Limb (tissue), 2 donors: ENCODE results near the gene PRKCA.

Experiments used
- DNase-seq, 2 donors: peaks; one replicate each; pipeline ENCODE4 v3.0.0-alpha.2; 2016; ENCODE audit errors: extremely low spot score in 2 of 2

PRKCA gene

GRCh38 chr17:66541461-66542128, 239.2 kb downstream of the PRKCA start:
- no peak for DNase-seq

DNA sequence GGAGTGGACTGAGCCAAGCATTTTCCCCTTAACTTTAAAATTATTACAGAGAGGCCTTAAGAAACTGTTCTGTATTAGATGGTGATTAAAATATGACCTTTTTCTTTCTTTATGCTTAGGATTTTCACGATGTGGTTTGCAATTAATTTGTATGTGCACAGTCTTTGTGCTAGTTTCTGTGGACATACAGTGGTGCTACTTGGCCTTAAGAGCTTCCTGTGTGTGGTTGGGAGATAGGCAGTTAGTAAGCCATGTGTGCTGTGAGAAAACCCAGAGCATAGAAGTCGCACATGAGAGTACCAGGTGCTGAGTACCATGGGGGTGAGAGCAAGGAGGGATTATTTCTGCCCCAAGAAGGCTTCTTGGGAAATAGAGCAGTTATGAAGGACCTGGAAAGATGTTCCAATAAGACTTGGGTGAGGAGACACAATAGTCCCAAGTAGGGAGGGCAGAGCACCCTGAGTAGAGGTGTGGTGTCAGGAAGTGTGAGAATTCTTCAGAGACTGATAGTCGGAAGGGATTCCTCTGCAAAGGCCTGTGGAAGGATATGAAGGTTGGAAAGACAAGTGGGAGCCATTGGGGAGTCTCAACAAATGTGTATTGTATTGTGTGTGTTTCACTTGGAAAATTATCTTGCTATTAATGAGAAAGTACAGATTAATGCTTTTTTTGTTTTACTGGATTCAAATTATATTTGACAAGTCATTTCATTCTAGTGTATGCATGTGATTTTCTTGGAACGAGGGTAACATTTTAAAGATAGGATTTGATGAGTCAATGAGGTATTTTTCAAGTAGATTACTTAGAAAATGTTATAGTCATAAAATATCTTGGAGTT, 239.9 kb downstream of the PRKCA start:
- no peak for DNase-seq

GRCh38 chr17:66542967-66543520, 240.6 kb downstream of the PRKCA start:
- DNase-seq = no peak

DNA sequence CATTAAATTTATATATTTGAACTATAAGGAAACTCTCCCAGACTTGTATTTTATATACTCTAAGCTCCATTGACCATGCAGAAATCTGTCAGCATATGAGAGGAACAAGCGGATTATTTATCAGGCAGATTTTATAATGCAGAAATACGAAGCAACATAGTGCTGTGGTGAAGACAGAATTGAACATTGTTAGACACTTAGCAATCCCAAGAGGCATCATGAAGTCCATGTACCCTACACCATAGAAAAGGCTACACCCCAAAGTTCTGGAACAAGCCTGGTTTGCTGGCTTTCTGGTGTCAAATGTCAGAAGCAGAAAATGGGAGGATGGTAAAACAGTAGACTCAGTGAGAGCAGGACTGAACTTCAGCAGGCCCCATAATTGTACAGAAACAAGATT, 241.1 kb downstream of the PRKCA start:
- no peak for DNase-seq

DNA sequence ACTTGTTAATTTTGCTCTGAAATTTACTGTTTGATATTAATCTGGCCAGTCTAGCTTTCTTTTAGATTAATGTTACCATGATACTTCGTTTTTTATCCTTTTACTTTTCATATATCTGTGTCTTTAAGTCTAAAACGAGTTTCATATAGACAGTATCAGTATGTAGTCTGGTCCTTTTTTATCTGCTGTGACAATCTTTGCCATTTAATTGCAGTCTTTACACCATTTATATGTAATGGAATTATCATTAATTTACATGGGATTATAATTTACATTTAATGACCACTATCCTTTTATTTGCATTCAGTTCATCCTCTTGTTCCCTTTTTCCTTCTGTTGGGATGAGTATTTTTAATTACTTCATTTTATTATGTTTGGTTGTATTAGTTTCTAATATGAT, 243.5 kb downstream of the PRKCA start:
- DNase-seq = no peak

DNA sequence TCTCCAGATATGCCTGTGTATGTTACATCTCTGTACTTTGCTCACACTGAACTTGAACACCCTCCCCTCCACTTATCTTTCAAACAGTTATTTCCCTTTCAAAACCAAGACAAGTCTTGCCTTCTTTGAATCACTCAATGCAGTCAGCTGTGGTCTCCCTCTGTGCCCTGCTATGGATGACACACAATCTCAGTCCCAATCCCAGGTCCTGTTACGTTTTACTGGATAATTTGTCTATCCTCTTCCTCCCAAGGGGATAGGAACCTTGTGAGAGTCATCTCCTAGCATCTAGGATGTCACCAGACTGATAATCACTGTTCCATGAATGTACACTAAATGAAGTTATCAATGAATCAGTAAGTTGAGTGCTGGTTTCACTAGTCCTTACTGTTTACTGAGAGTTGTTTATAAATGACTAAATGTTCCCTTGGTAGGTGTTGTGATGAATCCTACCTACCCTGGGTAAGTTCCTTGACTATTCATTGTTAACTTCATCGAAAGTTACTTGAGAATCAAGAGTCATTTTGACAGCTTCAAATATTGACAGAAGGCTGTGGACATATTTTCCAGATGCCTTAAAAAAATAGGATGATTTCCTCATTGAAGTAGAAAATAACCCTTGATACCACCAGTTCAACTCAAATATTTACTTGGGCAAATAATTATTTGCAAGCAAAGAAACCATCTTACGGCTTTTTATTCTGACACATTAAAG, 244.9 kb downstream of the PRKCA start:
- DNase-seq = no peak

- no peak for DNase-seq
These were observed 245.7 kb downstream of the PRKCA start for GRCh38 chr17:66548158-66548557.

DNA sequence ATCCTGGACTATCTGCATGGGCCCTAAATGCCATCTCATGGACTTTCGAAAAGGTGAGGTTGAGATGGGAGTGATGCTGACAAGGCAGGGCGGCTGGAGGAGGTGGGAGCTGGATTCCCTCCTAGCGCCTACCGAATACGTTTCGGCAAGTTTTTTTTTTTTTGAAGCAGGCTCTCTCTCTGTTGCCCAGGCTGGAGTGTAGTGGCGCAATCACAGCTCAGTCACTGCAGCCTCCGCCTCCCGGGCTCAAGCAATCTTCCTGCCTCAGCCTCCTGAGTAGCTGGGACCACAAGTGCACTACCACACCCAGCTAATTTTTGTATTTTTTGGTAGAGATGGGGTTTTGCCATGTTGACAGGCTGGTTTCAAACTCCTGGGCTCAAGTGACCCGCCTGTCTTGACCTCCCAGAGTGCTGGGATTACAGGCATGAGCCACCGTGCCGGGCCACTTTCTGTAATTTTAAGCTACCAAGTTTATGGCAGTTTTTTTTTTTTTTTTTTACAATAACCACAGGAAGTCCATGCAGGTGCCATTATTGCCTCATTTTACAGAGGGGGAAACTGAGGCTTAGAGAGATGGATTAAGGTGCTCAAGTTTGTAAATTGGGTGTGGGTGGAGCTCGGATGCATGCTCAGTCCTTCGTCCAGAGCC, 246.4 kb downstream of the PRKCA start:
- DNase-seq = no peak

- no peak for DNase-seq
These were observed 246.9 kb downstream of the PRKCA start for GRCh38 chr17:66549311-66549704.

DNA sequence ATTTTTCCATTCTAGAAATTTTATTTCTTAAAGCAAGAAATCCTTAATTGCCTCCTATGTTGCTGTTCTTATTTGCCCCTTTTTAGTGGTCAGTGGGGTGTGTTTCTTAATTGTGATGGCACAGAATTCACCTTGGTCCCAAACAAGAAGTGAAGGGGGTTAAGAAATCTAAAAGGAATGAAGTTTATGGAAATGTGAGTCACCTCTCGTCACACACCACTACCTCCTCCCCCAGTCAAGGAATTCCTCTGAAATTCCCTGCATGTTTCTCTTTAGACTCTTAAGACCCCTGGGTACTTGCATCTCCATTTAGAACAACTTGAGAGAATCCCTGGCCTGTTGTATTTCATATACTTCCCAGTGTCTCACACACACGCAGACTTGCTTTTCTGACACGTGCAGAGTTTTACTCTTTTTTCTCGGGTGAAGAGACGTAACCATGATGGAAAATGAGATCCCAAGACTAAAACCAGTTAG, 247.4 kb downstream of the PRKCA start:
- DNase-seq = no peak

- no peak for DNase-seq
These were observed 249.4 kb downstream of the PRKCA start for GRCh38 chr17:66551839-66552238.

- no peak for DNase-seq
These were observed 250.0 kb downstream of the PRKCA start for GRCh38 chr17:66552371-66552770.

GRCh38 chr17:66555605-66556004, 253.2 kb downstream of the PRKCA start:
- DNase-seq = no peak

- no peak for DNase-seq
These were observed 254.8 kb downstream of the PRKCA start for GRCh38 chr17:66557200-66557599.

DNA sequence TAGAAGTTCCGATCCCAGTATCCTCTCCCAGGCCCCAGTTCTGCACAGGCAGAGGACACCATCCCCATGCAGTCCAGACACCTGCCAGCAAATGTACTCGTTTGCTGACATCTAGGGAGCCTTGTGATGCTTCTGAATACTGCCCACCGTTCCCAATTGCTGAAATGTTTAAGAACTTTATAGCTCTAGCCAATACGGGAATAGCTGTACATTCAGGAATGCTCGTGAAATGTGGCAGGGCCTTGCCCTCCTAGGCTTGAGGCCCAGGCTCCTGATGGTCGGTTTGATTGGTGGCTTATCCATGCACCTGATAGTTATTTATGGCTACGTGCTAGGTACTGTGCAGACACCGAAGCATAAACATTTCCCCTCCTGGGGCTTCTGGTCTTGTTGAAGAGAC, 255.5 kb downstream of the PRKCA start:
- DNase-seq = no peak

GRCh38 chr17:66560691-66561090, 258.3 kb downstream of the PRKCA start:
- DNase-seq = no peak

- DNase-seq = no peak
These were observed 259.7 kb downstream of the PRKCA start for GRCh38 chr17:66562119-66562518.

DNA sequence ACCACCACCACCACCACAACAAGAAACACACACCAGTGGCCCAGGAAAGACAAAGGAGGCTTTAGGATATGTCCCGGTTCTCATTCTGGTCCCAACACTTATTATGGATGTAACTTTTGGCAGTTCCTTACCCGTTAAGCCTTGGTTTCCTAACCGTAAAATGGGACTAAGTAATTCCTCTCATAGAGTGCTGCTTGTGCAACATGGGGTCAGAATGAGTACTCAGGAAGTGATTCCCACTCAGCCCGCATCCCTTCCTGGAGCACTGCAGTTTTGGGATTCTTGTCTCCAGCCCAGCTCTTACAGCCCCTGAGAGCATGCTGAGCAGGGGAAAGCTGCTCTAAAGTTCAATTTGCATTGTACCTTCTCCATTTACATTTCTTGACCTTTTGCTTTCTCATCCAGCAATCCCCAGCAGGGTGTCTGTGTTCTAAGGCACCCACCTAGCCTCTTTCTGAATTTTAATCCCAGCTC, 262.6 kb downstream of the PRKCA start:
- DNase-seq = no peak

DNA sequence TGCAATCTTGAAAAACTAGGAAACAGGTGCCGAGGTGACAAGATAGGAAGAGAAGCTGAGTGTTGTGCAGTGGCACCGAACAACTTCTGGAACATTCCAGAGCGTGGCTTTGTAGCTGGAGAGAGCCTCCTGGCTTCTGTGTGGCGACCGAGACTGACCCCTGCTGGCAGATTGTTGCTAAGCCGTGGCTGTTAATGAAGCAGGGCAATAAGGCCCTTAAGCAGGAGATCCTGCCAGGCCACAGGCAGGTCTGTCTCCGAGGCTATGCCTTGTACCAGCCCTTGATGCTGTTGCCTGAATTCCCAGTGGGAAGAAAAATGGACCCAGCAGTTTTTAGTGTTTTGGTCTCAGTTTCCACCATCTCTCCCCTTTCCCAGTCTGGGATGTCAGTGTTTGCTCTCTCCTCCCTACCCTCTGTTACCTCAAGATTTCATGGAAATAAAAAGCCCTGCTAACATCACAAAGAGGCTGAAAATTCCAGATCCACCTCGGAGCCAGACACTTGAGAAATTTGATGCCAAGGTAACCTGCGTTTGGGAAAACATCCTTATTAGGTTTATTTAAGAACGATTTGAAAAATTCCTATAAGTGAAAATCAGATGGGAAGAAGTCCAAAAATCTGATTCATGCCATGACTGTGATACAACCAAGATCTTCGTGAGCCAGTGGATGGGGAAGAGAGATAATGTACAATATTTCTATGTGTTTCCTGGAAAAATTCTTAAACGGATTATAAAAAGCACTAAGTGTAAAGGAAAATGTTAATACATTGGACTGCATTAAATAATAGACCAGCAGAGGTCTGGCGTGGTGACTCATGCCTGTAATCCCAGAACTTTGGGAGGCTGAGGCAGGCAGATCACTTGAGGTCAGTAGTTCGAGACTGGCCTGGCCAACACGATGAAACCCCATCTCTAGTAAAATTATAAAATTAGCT, 265.1 kb downstream of the PRKCA start:
- peak; percentile 55 to 83 for DNase-seq

GRCh38 chr17:66569572-66569971, 267.2 kb downstream of the PRKCA start:
- DNase-seq = no peak
